ENCODE data around the gene FKBP14. TPM values are rescaled to one million over a fixed set of nuclear protein-coding genes. Genes with fewer than 3 reads are reported as not detected.

The FKBP14 gene
- total and polyA plus RNA-seq, 2 experiments from 2014 or later, result 8.1 to 29.6 TPM

- Histone ChIP-seq H3K27me3 (no peaks in the 10 kb centered on the region), H3K27ac (no peak overlapping the region), H3K9me3 (ENCODE audit: low read depth) (no peaks in the 10 kb centered on the region), H3K36me3 (peaks cover 17% of the 10 kb centered on the region), H3K4me1 (ENCODE audit: low read depth) (peaks cover 9% of the 10 kb centered on the region), H3K4me3 (no peak overlapping the region)
- no peak for TF ChIP-seq CTCF (IDR thresholded peaks at IDR 0.05; ENCODE audit: low read depth, low read length)
- no peak for DNase-seq (ENCODE audit: low read depth in 1 of 2, low spot score in 1 of 2)
Measured at GRCh38 chr7:30041526-30042269, 15.2 kb upstream of the FKBP14 start.

- DNase-seq (ENCODE audit: low read depth in 1 of 2, low spot score in 1 of 2), result no peak
- Histone ChIP-seq H3K4me1 (ENCODE audit: low read depth) (peaks cover 9% of the 10 kb centered on the region), H3K4me3 (no peak overlapping the region), H3K27me3 (no peaks in the 10 kb centered on the region), H3K9me3 (ENCODE audit: low read depth) (no peaks in the 10 kb centered on the region), H3K27ac (no peak overlapping the region), H3K36me3 (peaks cover 9% of the 10 kb centered on the region)
- TF ChIP-seq CTCF (IDR thresholded peaks at IDR 0.05; ENCODE audit: low read depth, low read length), result no peak
Measured at GRCh38 chr7:30040938-30041337, 14.4 kb upstream of the FKBP14 start.

- Histone ChIP-seq H3K27ac (no peak overlapping the region), H3K9me3 (ENCODE audit: low read depth) (no peaks in the 10 kb centered on the region)
- peak in 1 of 2 donors; percentile 42 for DNase-seq (ENCODE audit: low read depth in 1 of 2, low spot score in 1 of 2)
Measured at GRCh38 chr7:30038196-30038980, 11.9 kb upstream of the FKBP14 start.

GRCh38 chr7:30036220-30036619, 9.7 kb upstream of the FKBP14 start:
- Histone ChIP-seq H3K4me1 (ENCODE audit: low read depth) (peaks cover 12% of the 10 kb centered on the region), H3K4me3 (no peak overlapping the region), H3K27ac (no peak overlapping the region), H3K27me3 (no peaks in the 10 kb centered on the region), H3K9me3 (ENCODE audit: low read depth) (no peaks in the 10 kb centered on the region), H3K36me3 (no peaks in the 10 kb centered on the region)
- TF ChIP-seq CTCF (IDR thresholded peaks at IDR 0.05; ENCODE audit: low read depth, low read length), result no peak
- no peak for DNase-seq (ENCODE audit: low read depth in 1 of 2, low spot score in 1 of 2)

More at GRCh38 chr7:30038196-30038980, 11.9 kb upstream of the FKBP14 start:
- Histone ChIP-seq H3K4me3 (no peak overlapping the region), H3K27me3 (no peaks in the 10 kb centered on the region), H3K4me1 (ENCODE audit: low read depth) (peaks cover 9% of the 10 kb centered on the region), H3K36me3 (no peaks in the 10 kb centered on the region)
- TF ChIP-seq CTCF (IDR thresholded peaks at IDR 0.05; ENCODE audit: low read depth, low read length), result no peak

GRCh38 chr7:30034501-30034900, 8.0 kb upstream of the FKBP14 start:
- Histone ChIP-seq H3K4me1 (ENCODE audit: low read depth) (peaks cover 19% of the 10 kb centered on the region), H3K27me3 (no peaks in the 10 kb centered on the region), H3K27ac (no peak overlapping the region), H3K9me3 (ENCODE audit: low read depth) (no peaks in the 10 kb centered on the region), H3K4me3 (no peak overlapping the region), H3K36me3 (no peaks in the 10 kb centered on the region)
- no peak for TF ChIP-seq CTCF (IDR thresholded peaks at IDR 0.05; ENCODE audit: low read depth, low read length)
- no peak for DNase-seq (ENCODE audit: low read depth in 1 of 2, low spot score in 1 of 2)
